GM10248 (cell line): ENCODE results near the gene CHRM5.

Source experiments
- CTCF ChIA-PET: fragments of 300-600 bp; sonication (Branson Sonifier 250); formaldehyde crosslinking; extraction: SDS; loops from one replicate; lab custom pipeline; 2021; ENCODE audit warnings: antibody characterized with exemption; lab: Yijun Ruan, JAX
- POLR2A ChIA-PET: fragments of 350-650 bp; sonication (Branson Sonifier 250); formaldehyde crosslinking; extraction: SDS; loops from one replicate; lab custom pipeline; 2020; ENCODE audit warnings: antibody characterized with exemption; lab: Yijun Ruan, JAX
- DNase-seq: peaks from one replicate; pipeline ENCODE4 v3.0.0; 2012; ENCODE audit errors: extremely low spot score
- TF ChIP-seq, protein P1 (sequence below): IDR thresholded peaks from 2 replicates; pipeline ENCODE4 v1.5.1; 2012; ENCODE audit warnings: mild to moderate bottlenecking, low read depth; ENCODE audit errors: extremely low read depth, missing control alignments, control extremely low read depth

The CHRM5 gene

DNA sequence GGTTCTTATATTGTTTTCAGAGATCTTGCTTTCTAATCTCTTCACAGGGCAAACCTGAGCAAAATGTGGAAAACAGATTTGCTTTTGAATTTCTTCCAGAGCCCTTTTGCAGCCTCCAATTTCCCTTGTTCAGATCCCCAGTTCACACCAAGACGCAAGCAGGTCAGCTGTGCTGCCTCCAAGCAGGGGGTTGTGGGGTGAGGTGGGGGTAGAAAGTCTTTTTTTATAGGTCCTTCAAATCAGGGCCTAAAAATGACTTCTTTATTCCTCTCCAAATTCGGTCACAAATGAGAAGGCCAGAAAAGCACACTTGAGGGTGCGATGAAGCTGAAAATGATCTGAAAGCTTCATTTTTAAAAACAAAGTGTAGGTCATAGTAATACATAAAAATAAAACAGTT lies 97.0 kb downstream of the CHRM5 start:
- CTCF ChIA-PET, result interaction anchor here (1.4 to 4.6 kb wide), 4 partner anchors 10 to 518 kb away, joined by 3 to 52 read pairs (median 6); partner anchors contain the start of genes GOLGA8B and KATNBL1
- TF ChIP-seq, protein P1, sequence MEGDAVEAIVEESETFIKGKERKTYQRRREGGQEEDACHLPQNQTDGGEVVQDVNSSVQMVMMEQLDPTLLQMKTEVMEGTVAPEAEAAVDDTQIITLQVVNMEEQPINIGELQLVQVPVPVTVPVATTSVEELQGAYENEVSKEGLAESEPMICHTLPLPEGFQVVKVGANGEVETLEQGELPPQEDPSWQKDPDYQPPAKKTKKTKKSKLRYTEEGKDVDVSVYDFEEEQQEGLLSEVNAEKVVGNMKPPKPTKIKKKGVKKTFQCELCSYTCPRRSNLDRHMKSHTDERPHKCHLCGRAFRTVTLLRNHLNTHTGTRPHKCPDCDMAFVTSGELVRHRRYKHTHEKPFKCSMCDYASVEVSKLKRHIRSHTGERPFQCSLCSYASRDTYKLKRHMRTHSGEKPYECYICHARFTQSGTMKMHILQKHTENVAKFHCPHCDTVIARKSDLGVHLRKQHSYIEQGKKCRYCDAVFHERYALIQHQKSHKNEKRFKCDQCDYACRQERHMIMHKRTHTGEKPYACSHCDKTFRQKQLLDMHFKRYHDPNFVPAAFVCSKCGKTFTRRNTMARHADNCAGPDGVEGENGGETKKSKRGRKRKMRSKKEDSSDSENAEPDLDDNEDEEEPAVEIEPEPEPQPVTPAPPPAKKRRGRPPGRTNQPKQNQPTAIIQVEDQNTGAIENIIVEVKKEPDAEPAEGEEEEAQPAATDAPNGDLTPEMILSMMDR, result no peak
- DNase-seq, result no peak
- POLR2A ChIA-PET, result no interaction called here

- DNase-seq, result no peak
- POLR2A ChIA-PET, result no interaction called here
- TF ChIP-seq, protein P1, result no peak
- CTCF ChIA-PET, result interaction anchor here (1.4 to 4.6 kb wide), 2 partner anchors 44 to 145 kb away, joined by 3 to 52 read pairs; partner anchors contain the start of gene KATNBL1
Observed at GRCh38 chr15:34065941-34066340, 97.6 kb downstream of the CHRM5 start.

GRCh38 chr15:34070003-34070402 lies 101.7 kb downstream of the CHRM5 start:
- POLR2A ChIA-PET, result no interaction called here
- TF ChIP-seq, protein P1, result no peak
- CTCF ChIA-PET, result interaction anchor here (1.6 kb wide), 1 partner anchor 9 kb away, joined by 6 read pairs; no protein-coding TSS in a partner anchor
- no peak for DNase-seq

GRCh38 chr15:34076785-34077184 lies 108.5 kb downstream of the CHRM5 start:
- TF ChIP-seq, protein P1, result no peak
- ChIA-PET POLR2A (interaction anchor here (1.0 kb wide), 1 partner anchor 132 kb away, joined by 3 read pairs; no protein-coding TSS in a partner anchor), CTCF (interaction anchor here (0.9 to 2.5 kb wide), 3 partner anchors 14 to 33 kb away, joined by 3 to 7 read pairs (median 4); no protein-coding TSS in a partner anchor)
- DNase-seq, result no peak

DNA sequence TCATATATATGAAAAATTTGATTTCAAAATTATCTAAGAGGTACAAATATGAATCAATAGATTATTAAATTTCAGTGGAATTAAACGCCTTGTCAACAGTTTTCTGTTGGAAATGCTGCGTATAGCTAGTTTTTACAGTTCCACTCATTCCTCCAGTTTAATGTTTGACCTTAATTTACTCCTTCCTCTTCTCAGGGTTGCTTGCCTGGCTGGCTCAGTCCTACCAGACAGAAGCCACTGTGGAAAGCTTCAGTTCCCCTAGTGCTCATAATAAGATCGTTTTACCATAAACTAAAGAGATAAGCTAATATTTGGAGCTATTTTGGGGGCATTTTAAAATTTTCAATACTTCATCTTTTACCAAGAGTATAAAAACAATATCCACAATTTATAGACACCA lies 110.6 kb downstream of the CHRM5 start:
- CTCF ChIA-PET, result interaction anchor here (0.8 to 1.0 kb wide), 2 partner anchors 15 to 16 kb away, joined by 3 to 5 read pairs; no protein-coding TSS in a partner anchor
- TF ChIP-seq, protein P1, result no peak
- POLR2A ChIA-PET, result no interaction called here
- DNase-seq, result no peak

DNA sequence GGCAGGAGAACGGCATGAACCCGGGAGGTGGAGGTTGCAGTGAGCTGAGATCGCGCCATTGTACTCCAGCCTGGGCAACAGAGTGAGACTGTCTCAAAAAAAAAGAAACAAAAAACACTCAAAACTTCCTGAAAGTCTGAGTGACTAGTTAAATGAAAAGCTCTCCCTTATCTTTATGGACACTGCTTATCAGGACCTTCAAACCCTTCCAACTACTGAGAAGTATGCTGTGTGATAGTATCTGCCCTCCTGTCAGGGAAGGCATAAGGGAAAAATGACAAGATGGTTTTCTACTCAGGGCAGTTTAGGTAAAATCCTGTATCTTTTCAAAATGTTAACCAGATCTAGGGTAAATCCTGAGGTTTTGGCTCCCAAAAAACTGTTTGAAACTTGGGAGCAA lies 111.6 kb downstream of the CHRM5 start:
- ChIA-PET POLR2A (no interaction called here), CTCF (interaction anchor here (0.8 to 1.0 kb wide), 2 partner anchors 16 to 17 kb away, joined by 3 to 5 read pairs; no protein-coding TSS in a partner anchor)
- TF ChIP-seq, protein P1, result no peak
- DNase-seq, result no peak
